DND-41 (cell line): Measurements from ENCODE around the gene KCNQ5.

Experiments
- CTCF ChIP-seq: IDR thresholded peaks from 2 replicates; pipeline ENCODE4 v1.5.1; 2012; ENCODE audit warnings: borderline replicate concordance, low read length, moderate library complexity, mild to moderate bottlenecking; ENCODE audit not compliant: poor library complexity, severe bottlenecking; ENCODE audit errors: extremely low read depth
- EZH2 ChIP-seq: IDR thresholded peaks from 3 replicates; pipeline ENCODE4 v1.6.1; 2012; ENCODE audit warnings: borderline replicate concordance, low read depth, mild to moderate bottlenecking, moderate library complexity, low read length, inconsistent platforms; ENCODE audit not compliant: severe bottlenecking

GRCh38 chr6:72849346-72849745 is 227.5 kb downstream of the KCNQ5 start:
- TF ChIP-seq EZH2 (no peak), CTCF (no peak)
